NCI-H2171 (cell line): ENCODE measurements around the gene SLC12A4.
"Not testable (repeated sequence)": the region's sequence is repeated elsewhere in the genome, so short reads cannot be mapped to it uniquely, and the experiment has no call there.

Source experiments
- DNase-seq: peaks from one replicate; lab custom pipeline; 2025; lab: John Stamatoyannopoulos, UW

The SLC12A4 gene

GRCh38 chr16:67941469-67942199 lies 26.8 kb downstream of the SLC12A4 start:
- no peak for DNase-seq

GRCh38 chr16:67940446-67941089 lies 27.9 kb downstream of the SLC12A4 start:
- no peak for DNase-seq

- DNase-seq = no peak
Measured at GRCh38 chr16:67939507-67940445, 28.7 kb downstream of the SLC12A4 start.

- not testable (repeated sequence) for DNase-seq
Measured at GRCh38 chr16:67937713-67938112, 30.7 kb downstream of the SLC12A4 start.

- no peak for DNase-seq
Measured at GRCh38 chr16:67936880-67937605, 31.4 kb downstream of the SLC12A4 start.

- no peak for DNase-seq
Measured at GRCh38 chr16:67936124-67936879, 32.1 kb downstream of the SLC12A4 start, which contains the start of gene PSMB10. Gene PSMB10 (minus strand): TSS chr16:67936850. CDS start chr16:67936749, 101 bp downstream.

GRCh38 chr16:67935402-67936123 lies 32.9 kb downstream of the SLC12A4 start:
- DNase-seq = peak; percentile 96

GRCh38 chr16:67935101-67935401 lies 33.4 kb downstream of the SLC12A4 start:
- DNase-seq = no peak

GRCh38 chr16:67934306-67935100 lies 33.9 kb downstream of the SLC12A4 start:
- DNase-seq = no peak

- no peak for DNase-seq
Measured at GRCh38 chr16:67933805-67934204, 34.6 kb downstream of the SLC12A4 start.

- DNase-seq = no peak
Measured at GRCh38 chr16:67932462-67932840, 36.0 kb downstream of the SLC12A4 start.

- no peak for DNase-seq
Measured at GRCh38 chr16:67931712-67932461, 36.5 kb downstream of the SLC12A4 start, which contains the start of gene CTRL. Gene CTRL (minus strand): TSS chr16:67931862. CDS start chr16:67931852, 10 bp downstream.

- no peak for DNase-seq
Measured at GRCh38 chr16:67930678-67931211, 37.7 kb downstream of the SLC12A4 start.

GRCh38 chr16:67930191-67930590 lies 38.2 kb downstream of the SLC12A4 start:
- no peak for DNase-seq

GRCh38 chr16:67928561-67929364 lies 39.7 kb downstream of the SLC12A4 start:
- DNase-seq = peak; percentile 69

- DNase-seq = no peak
Measured at GRCh38 chr16:67928147-67928546, 40.3 kb downstream of the SLC12A4 start.

GRCh38 chr16:67927131-67927941 lies 41.1 kb downstream of the SLC12A4 start:
- DNase-seq = no peak
